NCI-H345 treated with DMSO at 0.1 percent for 48 hours (cell line): ENCODE measurements around the gene JPT1.
A peak's percentile ranks its signal among the peaks of the same experiment; 100 is the strongest.

Experiments used
- DNase-seq: peaks from one replicate; lab custom pipeline; 2025; ENCODE audit not compliant: unreplicated experiment; lab: John Stamatoyannopoulos, UW

Gene JPT1

DNA sequence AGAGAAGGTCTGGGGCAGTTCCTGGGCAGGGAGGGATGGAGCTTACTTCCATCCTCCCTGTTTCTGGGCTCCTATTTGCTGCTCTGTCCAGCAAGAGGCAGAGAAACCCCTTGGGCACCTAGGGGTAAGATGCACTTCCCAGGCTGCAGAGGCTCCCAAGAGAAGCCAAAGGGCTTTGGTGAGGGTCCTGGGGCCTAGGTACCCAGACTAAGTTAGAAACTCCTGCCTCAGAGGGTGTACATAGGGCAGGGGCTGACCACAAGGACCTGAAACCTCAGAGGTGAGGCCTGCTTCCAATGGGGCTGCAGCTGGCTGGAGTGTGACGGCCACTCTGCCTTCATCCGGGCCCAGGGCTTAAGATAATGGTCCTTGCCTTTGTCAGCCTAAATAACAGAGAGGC lies 46.1 kb downstream of the JPT1 start:
- no peak for DNase-seq

DNA sequence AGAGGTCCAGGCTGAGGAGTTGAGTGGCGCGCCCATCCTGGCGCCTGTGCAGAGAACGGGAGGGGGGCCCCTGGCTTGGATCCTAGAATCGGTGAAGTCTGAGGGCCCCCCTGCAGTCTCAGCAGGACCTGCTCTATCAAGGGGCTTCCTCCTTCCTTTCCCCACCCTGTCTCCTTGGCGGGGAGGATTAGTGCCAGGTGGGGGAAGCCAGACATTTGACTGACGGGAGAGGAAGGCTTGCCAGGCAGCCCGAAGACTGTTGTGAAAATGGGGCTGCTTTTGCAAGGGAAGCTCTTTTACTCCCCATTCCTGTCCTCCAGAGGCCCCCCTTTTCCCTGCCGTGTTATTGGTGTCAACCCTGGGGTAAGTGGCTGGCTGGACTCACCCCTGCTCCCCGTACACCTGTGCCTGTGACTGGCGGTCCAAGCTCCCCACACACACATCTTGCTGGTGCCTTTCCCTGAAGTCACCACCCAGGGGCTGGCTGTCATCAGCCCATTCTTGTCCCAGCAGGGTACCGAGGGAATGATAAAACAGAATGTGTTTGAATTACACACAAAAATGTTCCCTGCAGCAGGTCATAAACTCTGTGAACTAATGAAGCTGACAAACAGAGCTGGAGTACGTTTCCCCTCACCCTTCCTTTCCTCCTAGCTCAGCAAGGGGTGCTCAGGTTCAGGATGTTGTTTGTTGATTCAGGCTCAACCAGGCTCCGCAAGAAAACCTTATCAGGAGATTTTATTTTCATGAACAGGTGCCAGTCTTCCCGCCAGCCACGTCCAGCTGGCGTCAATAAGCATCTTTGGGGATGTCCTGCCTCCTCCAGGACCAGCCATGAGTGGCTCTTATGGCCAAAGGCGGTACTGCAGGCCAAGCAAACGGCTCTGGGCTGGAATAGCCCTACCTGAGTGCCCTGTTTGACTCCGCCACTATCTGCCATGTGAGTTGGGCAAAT lies 48.9 kb downstream of the JPT1 start:
- peak; percentile 51 for DNase-seq

DNA sequence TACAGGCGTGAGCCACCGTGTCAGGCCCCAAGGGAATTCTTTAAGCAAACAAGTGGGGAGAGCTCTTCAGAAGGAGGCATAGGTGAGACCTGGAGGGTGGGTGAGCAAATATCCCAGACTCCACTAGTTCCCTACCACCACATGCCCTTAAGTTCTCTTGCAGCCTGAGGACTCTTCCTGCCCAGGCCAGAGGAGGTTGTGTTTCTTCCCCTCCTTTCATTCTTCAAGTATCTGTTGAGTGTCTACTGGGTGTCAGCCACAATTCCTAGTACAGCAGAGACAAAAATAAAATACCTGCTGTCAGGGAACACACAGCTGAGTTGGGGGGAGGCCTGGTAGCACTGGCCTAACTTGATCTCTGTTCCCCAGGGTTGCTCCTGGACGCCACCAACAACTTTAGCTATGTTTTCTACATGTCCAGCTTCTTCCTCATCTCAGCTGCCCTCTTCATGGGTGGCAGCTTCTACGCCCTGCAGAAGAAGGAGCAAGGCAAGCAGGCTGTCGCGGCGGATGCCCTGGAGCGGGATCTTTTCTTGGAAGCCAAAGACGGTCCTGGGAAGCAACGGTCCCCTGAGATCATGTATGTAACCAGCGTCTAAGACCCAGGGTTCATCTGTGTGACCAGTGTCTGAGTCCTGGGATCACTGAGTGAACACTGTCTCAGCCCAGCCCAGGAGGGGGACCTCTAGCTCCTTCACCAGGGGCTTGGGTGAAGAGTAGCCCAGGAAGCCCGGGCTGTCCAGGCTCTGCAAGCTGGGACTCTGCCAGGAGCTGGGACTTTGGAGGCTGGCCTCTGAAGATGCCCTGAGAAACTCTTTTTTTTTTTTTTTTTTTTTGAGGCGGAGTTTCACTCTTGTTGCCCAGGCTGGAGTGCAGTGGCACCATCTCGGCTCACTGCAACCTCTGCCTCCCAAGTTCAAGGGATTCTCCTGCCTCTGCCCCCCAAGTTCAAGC lies 50.4 kb downstream of the JPT1 start:
- DNase-seq, result no peak

DNA sequence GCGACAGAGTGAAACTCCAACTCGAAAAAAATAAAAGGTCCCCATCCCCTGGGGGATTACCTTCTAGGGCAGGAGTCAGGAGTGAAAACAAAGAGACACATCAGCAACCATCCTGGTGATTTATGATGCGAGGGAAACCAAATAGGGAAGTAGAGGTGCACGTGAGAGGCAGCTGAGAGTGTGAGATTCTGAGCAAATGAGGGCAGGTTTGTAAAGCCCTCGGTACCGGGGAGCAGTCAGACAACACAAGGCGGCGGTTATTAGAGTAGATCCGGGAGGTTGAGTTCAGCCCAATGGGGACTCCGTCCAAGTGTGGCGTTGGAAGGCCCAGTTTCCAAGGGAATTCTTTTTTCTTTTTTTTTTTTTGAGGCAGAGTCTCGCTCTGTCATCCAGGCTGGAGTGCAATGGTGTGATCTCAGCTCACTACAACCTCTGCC lies 51.9 kb downstream of the JPT1 start:
- no peak for DNase-seq

DNA sequence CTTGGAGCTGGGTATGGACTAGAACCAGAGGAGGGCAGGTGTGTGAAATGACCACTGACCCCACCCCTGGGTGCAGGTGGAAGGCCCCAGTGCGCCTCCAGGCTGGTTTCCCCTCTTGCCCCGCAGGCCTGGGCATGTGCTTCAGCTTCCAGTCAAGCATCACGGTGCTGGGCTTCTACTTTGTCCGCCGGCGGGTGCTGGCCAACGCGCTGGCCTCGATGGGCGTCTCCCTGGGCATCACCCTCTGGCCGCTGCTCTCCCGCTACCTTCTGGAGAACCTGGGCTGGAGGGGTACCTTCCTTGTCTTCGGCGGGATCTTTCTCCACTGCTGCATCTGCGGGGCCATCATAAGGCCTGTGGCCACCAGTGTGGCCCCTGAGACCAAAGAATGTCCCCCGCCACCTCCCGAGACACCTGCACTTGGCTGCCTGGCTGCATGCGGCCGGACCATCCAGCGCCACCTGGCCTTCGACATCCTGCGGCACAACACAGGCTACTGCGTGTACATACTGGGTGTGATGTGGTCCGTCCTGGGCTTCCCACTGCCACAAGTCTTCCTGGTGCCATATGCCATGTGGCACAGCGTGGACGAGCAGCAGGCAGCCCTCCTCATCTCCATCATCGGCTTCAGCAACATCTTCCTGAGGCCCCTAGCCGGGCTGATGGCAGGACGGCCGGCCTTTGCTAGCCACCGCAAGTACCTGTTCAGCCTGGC lies 54.3 kb downstream of the JPT1 start:
- DNase-seq, result no peak

DNA sequence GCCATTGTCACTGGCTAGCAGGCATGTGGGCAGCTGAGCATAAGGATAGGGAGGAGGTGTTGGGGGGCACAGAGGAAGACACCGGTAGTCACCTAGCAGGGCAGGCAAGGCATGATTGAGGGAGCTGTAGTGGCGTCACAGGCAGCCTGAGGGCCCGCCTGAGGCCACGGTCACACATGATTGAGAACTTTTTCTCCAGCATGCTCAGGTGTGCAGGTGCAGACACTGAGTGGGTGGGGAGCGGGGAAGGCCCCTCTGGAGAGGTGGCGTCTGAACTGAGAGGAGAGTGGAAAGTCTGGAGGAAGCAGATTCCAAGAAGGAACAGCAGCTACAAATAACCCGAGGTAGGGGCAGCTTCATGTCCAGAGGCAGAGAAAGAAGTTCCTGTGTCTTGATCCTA lies 55.5 kb downstream of the JPT1 start:
- no peak for DNase-seq

DNA sequence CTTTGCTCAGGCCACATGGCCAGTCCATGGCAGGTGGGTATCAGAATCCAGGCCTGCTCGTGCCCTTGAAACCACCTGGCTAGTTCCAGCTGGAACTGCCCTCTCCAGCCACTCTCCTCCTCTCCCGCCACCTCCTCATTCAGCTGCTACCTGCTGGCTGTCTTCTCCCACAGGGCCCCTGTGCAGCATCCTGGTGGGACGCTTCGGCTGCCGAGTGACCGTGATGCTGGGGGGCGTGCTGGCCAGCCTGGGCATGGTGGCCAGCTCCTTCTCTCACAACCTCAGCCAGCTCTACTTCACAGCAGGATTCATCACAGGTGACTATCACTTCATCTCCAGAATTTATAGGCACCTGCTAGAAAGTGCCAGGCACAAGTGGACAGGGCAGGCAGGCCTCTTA lies 56.4 kb downstream of the JPT1 start:
- no peak for DNase-seq

DNA sequence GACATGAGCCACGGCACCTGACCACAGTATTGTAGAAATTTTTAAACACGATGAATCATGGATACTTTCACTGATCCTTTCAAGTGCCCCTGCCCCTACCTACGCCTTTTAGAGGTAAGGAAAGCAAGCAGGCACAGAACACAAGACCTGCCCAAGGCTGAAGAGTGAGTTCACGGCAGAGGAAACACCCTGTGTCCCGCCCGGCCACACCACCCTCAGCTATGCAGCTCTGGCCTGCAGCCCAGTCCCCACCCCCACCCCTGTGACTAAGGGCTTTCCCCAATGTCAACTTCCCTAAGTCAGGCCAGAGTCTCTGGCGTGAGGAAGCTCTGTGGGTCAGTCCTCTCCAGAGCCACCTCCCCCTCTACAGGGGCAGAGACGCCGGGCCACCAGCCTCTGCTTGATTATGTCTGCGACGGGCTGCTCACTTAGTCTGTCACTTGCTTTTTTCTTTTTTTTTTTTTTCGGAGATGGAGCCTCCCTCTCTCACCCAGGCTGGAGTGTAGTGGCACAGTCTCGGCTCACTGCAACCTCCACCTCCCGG lies 58.2 kb downstream of the JPT1 start:
- DNase-seq, result no peak

DNA sequence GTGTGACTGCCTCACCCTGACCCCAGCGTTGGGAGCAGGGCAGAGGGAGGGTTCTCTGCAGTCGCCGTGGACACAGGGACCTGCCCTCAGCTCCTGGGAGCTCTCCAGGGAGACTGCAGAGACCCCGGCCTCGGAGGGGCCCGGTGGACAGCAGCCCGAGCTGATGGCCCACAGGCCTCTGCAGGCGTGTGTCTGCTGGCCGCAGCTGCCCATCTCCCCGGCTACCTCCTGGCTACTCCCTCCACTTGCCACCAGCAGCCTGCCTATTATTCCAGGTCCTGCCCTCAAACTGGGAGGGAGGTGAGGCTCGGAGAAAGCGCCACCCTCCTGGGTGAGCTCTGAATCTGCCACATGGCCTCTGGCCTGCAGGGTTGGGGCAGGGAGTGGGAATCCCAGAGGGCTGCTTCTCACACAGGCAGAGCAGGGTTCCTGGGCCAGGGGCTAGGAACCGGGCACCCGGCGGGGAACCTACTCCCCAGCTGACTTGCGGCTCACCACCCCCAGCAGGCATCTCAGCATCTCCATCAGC lies 59.4 kb downstream of the JPT1 start:
- no peak for DNase-seq

DNA sequence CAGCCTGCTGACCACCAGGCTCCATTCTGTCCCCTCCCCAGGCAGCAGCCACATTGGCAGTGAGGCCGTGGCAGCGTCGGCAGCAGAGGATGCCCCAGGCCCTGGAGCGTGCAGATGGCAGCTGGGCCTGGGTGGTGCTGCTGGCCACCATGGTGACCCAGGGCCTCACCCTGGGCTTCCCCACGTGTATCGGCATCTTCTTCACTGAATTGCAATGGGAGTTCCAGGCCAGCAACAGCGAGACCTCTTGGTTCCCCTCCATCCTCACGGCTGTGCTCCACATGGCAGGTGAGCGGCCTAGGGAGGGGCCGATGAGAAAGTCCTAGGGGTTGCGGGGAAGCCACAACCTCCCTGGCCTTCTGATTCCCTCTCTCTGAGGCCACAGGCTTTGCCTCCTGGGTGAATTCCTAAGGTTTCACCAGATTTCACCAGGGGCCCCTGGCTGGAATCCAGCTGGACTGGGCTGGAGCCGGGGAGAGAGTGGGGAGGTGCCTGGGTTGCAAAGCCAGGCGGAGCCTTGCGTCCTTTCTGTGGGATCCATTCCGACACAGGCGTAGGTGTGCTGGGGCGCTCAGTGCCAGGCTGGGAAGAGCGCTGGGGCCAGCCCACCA lies 60.7 kb downstream of the JPT1 start:
- DNase-seq, result no peak

DNA sequence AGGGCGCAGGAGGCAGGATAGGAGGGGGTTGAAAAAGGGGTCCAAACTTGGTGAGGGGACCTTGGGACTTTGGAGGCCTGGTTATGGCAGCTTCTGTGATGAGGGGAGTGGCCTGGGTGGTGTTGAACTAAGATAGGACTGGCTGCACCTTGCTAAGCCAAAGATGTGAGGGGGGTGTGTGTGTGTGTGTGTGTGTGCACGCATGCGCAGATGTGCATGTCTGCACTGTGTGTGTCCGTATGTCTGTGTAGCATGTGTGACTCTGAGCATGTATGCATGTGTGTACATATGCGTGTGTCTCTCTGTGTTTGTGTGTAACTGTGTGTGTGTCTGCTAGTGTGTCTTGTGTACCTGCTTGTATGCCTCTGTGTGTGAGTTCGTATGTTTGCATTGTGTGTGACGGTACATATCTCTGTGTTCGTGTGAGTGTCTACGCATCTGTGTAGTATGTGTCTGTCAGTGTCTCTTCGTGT lies 62.4 kb downstream of the JPT1 start:
- no peak for DNase-seq

DNA sequence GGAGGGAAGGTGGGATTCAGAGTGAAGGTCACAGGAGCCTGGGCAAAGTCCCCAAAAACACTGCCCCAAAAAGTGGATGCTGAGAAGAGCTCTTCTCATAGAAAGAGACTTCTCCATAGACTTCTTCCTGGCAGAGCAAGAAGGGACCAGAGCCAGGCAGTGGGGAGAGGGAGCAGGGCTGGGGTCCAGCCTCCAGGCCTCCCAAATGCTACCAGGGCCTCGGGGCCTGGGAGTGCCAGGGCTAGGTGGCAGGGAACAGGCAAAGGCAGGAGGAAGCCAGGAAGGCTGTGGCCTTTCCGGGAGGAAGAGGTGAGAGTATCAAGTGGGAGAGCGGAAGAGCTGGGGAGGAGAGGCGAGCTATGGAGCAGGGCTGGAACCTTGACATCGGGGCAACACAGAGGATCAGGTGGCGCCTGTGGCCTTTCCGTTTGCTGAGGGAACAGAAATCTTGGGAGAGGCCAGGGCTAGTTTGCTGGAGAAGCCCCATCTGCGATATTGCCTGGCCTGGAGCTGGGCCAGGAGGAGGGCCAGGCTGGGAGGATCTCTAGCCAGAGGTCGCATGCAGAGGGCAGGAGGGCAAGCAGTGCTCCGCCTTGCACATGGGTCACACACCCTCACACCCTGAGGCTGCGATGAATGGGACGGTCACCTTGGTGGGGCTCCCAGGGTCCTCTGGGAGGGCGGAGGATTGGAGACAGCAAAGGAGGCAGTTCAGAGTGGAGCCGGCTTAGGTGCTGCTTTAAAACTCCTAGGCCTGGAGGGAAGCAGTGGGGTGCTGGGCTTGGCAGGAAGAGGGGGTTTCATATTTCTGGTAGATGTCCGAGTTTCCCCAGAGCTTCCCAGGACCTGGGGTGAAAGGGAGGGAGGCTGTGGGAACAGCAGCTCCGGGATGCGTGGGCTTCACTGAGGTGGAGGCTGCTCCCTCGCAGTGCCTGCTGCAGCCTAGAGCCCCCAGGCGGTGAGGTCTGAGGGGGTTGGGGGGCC lies 63.1 kb downstream of the JPT1 start:
- DNase-seq, result no peak

DNA sequence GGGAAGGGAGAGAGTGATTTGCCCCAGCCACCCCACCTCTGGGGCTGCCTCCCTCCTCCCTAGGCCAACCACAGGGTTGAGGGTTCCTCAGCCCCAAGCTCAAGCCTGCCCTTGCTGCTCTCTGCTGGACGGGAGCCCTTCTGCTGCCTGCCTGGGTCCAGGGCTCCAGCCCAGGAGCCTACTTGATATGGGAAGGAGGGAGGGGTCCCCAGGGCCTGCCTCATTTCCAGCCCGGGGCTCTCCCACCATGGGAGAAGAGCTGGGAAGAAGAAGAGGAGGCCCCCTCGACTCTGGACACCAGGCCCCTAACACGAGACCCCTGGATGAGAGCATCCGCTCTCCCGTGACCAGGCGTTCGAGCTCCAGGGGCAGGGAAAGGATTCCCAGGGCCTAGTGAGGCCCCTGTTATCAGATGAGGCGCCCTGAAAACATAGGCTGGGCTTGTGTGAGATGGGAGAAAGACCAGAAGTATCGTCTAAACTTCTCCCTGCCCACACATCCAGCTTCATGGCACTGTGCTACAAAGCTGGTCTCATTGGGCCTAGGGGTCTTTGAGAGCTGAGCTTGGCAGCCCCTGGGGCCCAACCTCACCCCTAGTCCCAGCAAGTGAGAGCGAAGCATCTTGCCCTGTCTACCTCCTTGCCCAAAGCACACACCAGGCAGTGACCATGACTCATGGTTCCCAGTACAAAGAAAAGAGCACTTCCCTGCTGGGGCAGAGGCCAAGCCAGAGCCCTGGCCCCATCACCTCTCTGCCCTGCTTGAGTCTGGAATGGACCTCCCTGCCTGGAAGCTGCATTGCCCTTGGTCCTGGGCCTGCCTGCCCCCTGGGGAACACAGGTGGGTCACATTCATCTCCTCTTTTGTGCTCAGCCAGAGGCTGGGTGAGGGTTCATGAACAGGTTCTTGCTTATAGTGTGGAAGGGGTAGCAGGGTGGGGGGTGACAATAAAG lies 65.6 kb downstream of the JPT1 start:
- no peak for DNase-seq

DNA sequence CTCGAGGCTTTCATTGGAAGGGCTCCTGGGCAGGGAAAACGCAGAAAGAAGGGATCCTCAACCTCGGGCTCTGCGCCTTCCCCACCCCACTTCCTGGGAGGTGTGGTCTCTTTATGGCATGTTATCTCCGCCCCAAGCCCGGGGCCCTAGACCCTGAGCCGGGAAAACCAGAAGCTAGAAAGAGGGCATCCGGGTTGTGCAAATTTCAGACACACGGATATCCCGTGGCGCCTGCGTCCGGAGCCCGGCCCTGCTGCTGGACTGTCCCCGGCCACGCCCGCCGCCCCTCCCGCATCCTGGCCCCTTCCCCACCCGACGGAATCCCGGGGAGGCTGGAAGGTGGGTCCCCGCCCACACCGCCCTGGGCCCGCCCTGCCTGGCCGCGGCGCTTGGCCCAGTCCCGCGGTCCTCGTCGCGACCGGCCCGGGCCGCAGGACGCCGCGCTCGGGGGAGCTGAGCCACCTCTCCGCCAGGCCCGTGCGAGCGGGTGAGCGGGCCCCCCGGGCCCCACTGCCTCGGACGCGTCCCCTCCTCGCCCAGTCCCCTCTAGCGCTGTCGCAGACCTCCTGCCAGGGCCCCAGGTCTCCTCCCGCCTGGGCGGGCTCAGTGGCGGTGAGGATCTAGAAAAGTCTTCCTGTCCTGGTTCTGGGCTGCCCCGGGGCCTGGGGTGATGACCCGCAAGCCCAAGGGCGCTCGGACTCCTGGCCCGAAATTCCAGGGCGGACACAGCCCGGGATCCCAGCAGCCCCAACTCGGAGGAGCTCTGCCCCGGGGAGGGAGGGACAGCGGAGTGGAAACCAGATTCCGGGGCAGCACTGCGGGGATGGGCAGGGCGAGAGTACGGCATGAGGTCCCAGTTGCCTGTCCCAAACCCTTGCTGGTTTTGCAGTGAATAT lies 66.5 kb downstream of the JPT1 start, which contains the start of gene SLC16A5:
TSS of gene SLC16A5 (plus strand) at position 397 of the 896 bp plus-strand sequence. CDS start 5,683 bp downstream, outside the sequence.
- no peak for DNase-seq

DNA sequence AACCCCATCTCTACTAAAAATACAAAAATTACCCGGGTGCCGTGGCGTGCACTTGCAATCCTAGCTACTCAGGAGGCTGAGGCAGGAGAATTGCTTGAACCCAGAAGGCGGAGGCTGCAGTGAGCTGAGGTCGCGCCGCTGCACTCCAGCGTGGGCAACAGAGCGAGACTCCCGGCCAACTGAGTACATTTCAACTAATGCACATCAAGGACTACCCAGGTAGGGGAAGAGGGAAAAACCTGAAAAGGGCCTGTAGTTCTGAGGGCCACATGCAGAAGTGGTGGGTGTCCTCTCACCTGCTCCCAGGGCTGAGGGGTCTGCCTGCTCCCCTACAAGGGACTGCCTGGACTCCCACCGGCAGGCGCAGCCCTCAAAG lies 67.1 kb downstream of the JPT1 start:
- no peak for DNase-seq

DNA sequence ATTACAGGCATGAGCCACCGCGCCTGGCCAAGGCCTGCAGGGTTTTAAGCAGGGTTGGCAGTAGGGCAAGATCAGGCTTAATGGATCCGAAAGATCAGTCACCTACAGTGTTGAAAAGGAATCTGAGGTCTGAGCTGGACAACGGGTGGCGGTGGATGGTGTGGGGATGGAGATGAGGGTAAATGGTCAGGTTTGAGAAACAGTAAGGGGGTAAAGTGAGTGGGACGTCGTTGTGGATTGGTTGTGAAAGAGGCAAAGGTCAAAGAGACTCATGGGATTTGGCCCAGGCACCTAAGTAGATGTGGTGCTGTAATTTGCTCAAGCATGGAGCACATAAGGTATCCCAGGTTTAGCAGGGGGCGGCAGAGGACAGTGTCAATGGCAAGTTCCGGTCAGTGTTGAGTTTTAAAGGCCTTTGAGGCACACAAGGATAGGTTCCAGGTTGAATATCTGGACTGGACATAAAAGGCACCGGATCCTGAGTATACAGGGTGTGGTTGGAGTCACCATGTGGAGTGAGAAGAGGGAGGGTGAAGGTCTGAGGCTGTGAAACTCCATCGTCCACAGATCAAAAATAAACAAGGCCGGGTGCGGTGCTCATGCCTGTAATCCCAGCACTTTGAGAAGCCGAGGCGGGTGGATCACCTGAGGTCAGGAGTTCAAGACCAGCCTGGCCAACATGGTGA lies 67.7 kb downstream of the JPT1 start:
- no peak for DNase-seq
